GM18870 (cell line): ENCODE results near the gene TGFBRAP1.
"Not testable (repeated sequence)": the region's sequence is repeated elsewhere in the genome, so short reads cannot be mapped to it uniquely, and the experiment has no call there.

ENCODE experiments used
- ATAC-seq: cut with Tn5 transposase; IDR thresholded peaks from one replicate; pipeline ENCODE4 v1.9.1; 2021; ENCODE audit warnings: moderate library complexity; ENCODE audit not compliant: unreplicated experiment

TGFBRAP1 gene

GRCh38 chr2:105357122-105357521 is 27.6 kb upstream of the TGFBRAP1 start:
- no peak for ATAC-seq

GRCh38 chr2:105344704-105345345 is 15.3 kb upstream of the TGFBRAP1 start:
- no peak for ATAC-seq

- ATAC-seq: no peak
Observed at GRCh38 chr2:105339414-105339813, 9.9 kb upstream of the TGFBRAP1 start.

- ATAC-seq: no peak
Observed at GRCh38 chr2:105338020-105338385, 8.5 kb upstream of the TGFBRAP1 start.

GRCh38 chr2:105337122-105338019 is 7.8 kb upstream of the TGFBRAP1 start, which contains the start of gene C2orf49:
TSS of gene C2orf49 (plus strand) at chr2:105337540. CDS start at chr2:105337588, 48 bp downstream.
- ATAC-seq: peak; percentile 81

- ATAC-seq: no peak
Observed at GRCh38 chr2:105336786-105337121, 7.2 kb upstream of the TGFBRAP1 start.

GRCh38 chr2:105335469-105335868 is 5.9 kb upstream of the TGFBRAP1 start:
- no peak for ATAC-seq

GRCh38 chr2:105334211-105334610 is 4.7 kb upstream of the TGFBRAP1 start:
- no peak for ATAC-seq

GRCh38 chr2:105330681-105331375 is 1.3 kb upstream of the TGFBRAP1 start:
- no peak for ATAC-seq

- no peak for ATAC-seq
Observed at GRCh38 chr2:105329197-105329554, 359 bp downstream of the TGFBRAP1 start.

- peak; percentile 43 for ATAC-seq
Observed at GRCh38 chr2:105328281-105329196, 996 bp downstream of the TGFBRAP1 start.

- no peak for ATAC-seq
Observed at GRCh38 chr2:105327690-105328089, 1.8 kb downstream of the TGFBRAP1 start.

- not testable (repeated sequence) for ATAC-seq
Observed at GRCh38 chr2:105327271-105327670, 2.3 kb downstream of the TGFBRAP1 start.

- ATAC-seq: no peak
Observed at GRCh38 chr2:105325389-105325963, 4.1 kb downstream of the TGFBRAP1 start.

GRCh38 chr2:105324732-105325131 is 4.8 kb downstream of the TGFBRAP1 start:
- no peak for ATAC-seq

- no peak for ATAC-seq
Observed at GRCh38 chr2:105324101-105324500, 5.4 kb downstream of the TGFBRAP1 start.

GRCh38 chr2:105323111-105323510 is 6.4 kb downstream of the TGFBRAP1 start:
- ATAC-seq: no peak

- no peak for ATAC-seq
Observed at GRCh38 chr2:105321875-105322646, 7.5 kb downstream of the TGFBRAP1 start.

- no peak for ATAC-seq
Observed at GRCh38 chr2:105320651-105321215, 8.8 kb downstream of the TGFBRAP1 start.
